ENCODE results near the gene ESYT3. TPM values are rescaled to one million over a fixed set of nuclear protein-coding genes. Genes with fewer than 3 reads are reported as not detected.

ESYT3 gene
- total RNA-seq, 1 experiment from 2014 or later: 6.3 TPM

DNA sequence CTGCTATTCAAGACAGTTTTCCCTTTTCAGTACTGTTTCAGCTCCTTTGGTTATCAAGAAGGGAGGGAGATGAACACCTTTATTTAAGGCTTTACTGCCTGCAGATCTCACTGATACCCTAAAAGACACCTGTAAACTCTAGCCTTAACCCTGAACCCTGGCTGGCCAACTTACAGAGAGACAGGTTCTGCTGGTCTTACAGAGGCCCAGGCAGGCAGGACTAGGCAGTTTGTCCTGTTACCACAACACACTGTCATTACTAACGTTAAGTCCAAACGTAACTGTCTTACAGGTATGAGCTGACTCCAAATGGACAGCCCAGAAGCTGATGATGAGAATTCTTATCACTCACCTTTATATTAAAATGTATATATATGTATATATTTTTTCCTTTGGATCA is 42.1 kb downstream of the ESYT3 start:
- H4K20me1 ChIP-seq (ENCODE audit: control insufficient read depth, insufficient read depth, insufficient read length): no peaks in the 10 kb centered on the region
- H3K27ac ChIP-seq (ENCODE audit: insufficient read length, low read depth, low read length): no peak overlapping the region
- DNase-seq: no peak
- H3K4ac ChIP-seq (ENCODE audit: low read depth, low read length): no peak overlapping the region
- Mint-ChIP-seq H3K27me3 (ENCODE audit: low read depth) (no peaks in the 10 kb centered on the region), H3K4me3 (no peak overlapping the region), H3K9me3 (no peaks in the 10 kb centered on the region), H3K36me3 (ENCODE audit: insufficient read depth in 1 of 3, low read depth in 3 of 3) (peaks cover 0 to 6% (median 0%) of the 10 kb centered on the region in 3 experiments; a peak in 4 of 7 replicates), H3K4me1 (peaks cover 0 to 5% of the 10 kb centered on the region in 2 experiments; a peak in 1 of 4 replicates), H3K27ac (no peak overlapping the region)
- H3K27me3 ChIP-seq (ENCODE audit: insufficient read depth, low read length): no peaks in the 10 kb centered on the region
- H3K4me2 ChIP-seq (ENCODE audit: insufficient read depth, insufficient read length, low read length): no peak overlapping the region
- H3K18ac ChIP-seq (ENCODE audit: insufficient read length, low read depth, low read length): no peak overlapping the region
- no CpG with 5 or more reads among the region's 2 CpGs for WGBS (ENCODE audit: extremely low coverage, insufficient read length, low lambda C conversion rate)
- TF ChIP-seq, protein P1, sequence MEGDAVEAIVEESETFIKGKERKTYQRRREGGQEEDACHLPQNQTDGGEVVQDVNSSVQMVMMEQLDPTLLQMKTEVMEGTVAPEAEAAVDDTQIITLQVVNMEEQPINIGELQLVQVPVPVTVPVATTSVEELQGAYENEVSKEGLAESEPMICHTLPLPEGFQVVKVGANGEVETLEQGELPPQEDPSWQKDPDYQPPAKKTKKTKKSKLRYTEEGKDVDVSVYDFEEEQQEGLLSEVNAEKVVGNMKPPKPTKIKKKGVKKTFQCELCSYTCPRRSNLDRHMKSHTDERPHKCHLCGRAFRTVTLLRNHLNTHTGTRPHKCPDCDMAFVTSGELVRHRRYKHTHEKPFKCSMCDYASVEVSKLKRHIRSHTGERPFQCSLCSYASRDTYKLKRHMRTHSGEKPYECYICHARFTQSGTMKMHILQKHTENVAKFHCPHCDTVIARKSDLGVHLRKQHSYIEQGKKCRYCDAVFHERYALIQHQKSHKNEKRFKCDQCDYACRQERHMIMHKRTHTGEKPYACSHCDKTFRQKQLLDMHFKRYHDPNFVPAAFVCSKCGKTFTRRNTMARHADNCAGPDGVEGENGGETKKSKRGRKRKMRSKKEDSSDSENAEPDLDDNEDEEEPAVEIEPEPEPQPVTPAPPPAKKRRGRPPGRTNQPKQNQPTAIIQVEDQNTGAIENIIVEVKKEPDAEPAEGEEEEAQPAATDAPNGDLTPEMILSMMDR (conservative IDR thresholded peaks at IDR 0.05): no peak
- no peak overlapping the region for H2BK12ac ChIP-seq (ENCODE audit: insufficient read length, low read depth, low read length)
- H3K14ac ChIP-seq (ENCODE audit: insufficient read depth, low read length): no peak overlapping the region
- no peaks in the 10 kb centered on the region for H3K79me1 ChIP-seq (ENCODE audit: insufficient read depth, low read depth, low read length, poor library complexity, severe bottlenecking)
- H2AFZ ChIP-seq (ENCODE audit: low read length): no peak overlapping the region
- H3K9ac ChIP-seq (ENCODE audit: extremely low read depth, insufficient read length, low read length): no peak overlapping the region
- H3K79me2 ChIP-seq (ENCODE audit: insufficient read depth, low read length): no peaks in the 10 kb centered on the region
- H3K56ac ChIP-seq (ENCODE audit: insufficient read length, low read depth, low read length): no peak overlapping the region
- no peak overlapping the region for H3K23ac ChIP-seq (ENCODE audit: insufficient read length, low read depth, low read length)
- H2BK5ac ChIP-seq (ENCODE audit: insufficient read length, low read length): no peak overlapping the region
- no peak overlapping the region for H2BK15ac ChIP-seq (ENCODE audit: low read depth, low read length)
- H2BK20ac ChIP-seq (ENCODE audit: low read depth, low read length, poor library complexity, severe bottlenecking): no peak overlapping the region
- no peak overlapping the region for H4K5ac ChIP-seq (ENCODE audit: insufficient read length, low read depth, low read length)
- no peak overlapping the region for H2AK5ac ChIP-seq (ENCODE audit: insufficient read length, low read length)
- H3K23me2 ChIP-seq (ENCODE audit: insufficient read length, low read depth, low read length, poor library complexity, severe bottlenecking): no peaks in the 10 kb centered on the region
- no peaks in the 10 kb centered on the region for H3K9me3 ChIP-seq (ENCODE audit: control insufficient read depth, low read depth, low read length)
- H3K4me1 ChIP-seq (ENCODE audit: insufficient read depth, low read length): no peaks in the 10 kb centered on the region
- H4K8ac ChIP-seq (replicated peaks; ENCODE audit: insufficient read length, low read depth, low read length): no peak overlapping the region
- H3T11ph ChIP-seq (ENCODE audit: low read length): no peak overlapping the region
- no peak overlapping the region for H2BK120ac ChIP-seq (ENCODE audit: low read depth, low read length, poor library complexity, severe bottlenecking)
- H4K91ac ChIP-seq (ENCODE audit: insufficient read length, low read depth, low read length): no peak overlapping the region
